GM21381 (cell line): ENCODE measurements around the gene EMX1.

Experiments used
- ATAC-seq: cut with Tn5 transposase; IDR thresholded peaks from one replicate; pipeline ENCODE4 v1.9.1; 2021; ENCODE audit warnings: mild to moderate bottlenecking, moderate library complexity; ENCODE audit not compliant: unreplicated experiment

The EMX1 gene

GRCh38 chr2:72924353-72925240 lies 7.3 kb downstream of the EMX1 start:
- ATAC-seq: no peak

GRCh38 chr2:72925328-72925943 lies 8.1 kb downstream of the EMX1 start:
- no peak for ATAC-seq

DNA sequence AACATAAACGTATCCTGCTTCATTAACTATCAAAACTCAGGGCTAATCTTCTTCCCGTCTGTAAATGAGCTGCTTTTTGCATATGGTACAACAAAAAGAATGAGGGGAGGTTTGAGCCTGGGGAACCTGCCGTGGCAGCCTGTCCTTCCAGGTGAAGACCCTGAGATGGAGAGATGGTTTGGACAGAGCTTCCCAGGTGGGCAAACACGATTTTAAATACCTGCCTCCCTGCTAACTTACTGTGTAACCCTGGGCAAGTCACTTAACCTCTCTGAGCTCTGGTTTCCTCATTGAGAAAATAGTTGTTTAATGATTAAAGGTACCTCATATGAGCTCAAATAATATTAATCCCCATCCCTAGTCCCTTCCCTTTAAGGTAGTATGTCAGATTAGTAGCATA lies 9.0 kb downstream of the EMX1 start:
- ATAC-seq: no peak

GRCh38 chr2:72926811-72927465 lies 9.6 kb downstream of the EMX1 start:
- ATAC-seq: no peak

- ATAC-seq: no peak
Observed at GRCh38 chr2:72927619-72928550, 10.6 kb downstream of the EMX1 start.

DNA sequence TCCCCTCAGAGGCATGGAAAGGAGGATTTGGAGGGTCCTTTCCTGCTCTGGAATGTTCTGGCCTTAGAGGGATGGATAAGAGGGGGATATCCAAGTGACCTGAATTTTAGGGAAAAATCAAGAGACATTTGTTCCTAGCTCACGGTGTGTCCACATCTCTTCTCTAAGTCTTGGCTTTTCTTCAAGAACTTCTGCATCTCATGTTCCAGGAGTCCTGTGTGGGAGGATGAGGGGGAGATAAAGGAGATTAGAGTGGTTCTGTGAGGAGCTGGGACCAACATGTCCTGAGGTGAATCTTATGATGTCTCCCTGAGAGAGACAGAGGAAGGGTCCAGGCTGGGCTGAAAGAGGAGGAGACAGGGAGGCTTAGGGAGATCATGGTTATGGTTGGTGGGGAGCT lies 11.7 kb downstream of the EMX1 start:
- no peak for ATAC-seq

DNA sequence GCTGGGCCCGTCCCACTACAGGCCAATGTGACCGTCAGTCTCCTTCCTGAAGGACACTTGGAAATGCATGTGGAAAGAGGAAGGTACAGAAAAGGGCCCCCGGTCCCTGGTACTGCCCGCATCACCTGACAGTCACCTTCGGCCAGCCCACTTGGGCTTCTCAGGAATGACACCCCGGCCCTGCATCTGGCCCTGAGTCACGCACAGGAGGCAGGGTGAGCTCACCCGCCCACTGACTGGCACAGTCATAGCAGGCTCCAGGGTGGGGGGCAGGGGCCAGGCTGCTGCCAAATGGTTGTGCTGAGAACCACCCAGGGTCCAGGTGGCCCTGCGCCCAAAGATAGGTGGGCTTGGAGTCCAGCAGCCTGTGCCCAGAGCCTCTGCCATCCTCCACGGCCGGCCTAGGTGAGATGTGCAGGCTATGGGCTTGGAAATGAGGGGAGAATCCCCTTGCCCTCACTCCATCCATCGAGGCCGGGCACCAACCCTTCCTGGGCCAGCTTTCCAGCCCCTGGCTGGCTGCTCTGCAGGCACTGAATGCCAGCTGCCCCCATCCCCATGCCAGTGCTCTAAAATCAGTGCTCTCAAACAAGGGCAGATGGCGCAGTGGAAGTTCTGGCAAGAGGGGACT lies 14.1 kb downstream of the EMX1 start:
- ATAC-seq: no peak

GRCh38 chr2:72932045-72932740 lies 14.9 kb downstream of the EMX1 start:
- ATAC-seq: no peak

DNA sequence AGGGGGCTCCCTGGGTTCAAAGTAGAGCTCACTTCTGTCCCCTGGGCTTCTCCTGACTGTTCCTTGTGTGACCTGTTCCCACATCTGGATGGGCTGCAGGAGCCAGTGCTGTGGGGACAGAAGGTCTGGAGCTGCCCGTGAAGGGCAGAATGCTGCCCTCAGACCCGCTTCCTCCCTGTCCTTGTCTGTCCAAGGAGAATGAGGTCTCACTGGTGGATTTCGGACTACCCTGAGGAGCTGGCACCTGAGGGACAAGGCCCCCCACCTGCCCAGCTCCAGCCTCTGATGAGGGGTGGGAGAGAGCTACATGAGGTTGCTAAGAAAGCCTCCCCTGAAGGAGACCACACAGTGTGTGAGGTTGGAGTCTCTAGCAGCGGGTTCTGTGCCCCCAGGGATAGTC lies 15.5 kb downstream of the EMX1 start:
- no peak for ATAC-seq

DNA sequence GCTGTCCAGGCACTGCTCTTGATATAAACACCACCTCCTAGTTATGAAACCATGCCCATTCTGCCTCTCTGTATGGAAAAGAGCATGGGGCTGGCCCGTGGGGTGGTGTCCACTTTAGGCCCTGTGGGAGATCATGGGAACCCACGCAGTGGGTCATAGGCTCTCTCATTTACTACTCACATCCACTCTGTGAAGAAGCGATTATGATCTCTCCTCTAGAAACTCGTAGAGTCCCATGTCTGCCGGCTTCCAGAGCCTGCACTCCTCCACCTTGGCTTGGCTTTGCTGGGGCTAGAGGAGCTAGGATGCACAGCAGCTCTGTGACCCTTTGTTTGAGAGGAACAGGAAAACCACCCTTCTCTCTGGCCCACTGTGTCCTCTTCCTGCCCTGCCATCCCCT lies 15.9 kb downstream of the EMX1 start:
- no peak for ATAC-seq

- no peak for ATAC-seq
Observed at GRCh38 chr2:72933646-72934151, 16.4 kb downstream of the EMX1 start.

DNA sequence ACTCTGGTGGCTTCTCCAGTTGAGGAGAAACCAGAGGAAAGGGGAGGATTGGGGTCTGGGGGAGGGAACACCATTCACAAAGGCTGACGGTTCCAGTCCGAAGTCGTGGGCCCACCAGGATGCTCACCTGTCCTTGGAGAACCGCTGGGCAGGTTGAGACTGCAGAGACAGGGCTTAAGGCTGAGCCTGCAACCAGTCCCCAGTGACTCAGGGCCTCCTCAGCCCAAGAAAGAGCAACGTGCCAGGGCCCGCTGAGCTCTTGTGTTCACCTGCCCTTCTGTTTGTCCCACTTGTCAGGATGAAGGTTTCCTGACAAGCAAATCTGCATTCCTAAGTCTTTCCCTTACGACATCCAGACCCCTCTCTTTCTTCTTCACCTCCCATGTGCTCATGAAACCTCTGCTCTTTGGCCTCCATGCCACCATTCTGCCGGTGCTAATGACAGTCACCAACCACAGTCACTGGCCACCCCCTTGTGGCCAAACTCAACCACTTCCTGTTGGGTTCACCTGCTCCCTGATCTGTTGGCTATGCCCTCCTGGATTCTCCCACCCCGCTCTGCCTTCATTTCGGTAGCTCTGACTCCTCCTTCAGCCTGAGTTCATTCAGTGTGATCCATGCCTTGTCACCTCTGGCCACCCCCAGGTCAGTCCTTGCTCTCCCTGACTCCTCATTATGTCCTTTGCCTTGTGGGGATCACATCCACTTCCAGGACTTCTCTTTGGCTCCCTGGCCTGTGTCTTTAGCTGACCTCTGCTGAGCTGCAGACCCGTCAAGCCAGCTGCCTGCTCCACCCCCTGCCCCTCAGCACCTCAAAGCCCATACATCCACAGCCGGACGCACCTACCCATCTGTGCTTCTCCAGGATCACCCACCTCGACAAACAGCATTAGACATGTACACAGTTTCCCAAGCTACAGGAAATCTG lies 17.6 kb downstream of the EMX1 start:
- ATAC-seq: peak; percentile 59

DNA sequence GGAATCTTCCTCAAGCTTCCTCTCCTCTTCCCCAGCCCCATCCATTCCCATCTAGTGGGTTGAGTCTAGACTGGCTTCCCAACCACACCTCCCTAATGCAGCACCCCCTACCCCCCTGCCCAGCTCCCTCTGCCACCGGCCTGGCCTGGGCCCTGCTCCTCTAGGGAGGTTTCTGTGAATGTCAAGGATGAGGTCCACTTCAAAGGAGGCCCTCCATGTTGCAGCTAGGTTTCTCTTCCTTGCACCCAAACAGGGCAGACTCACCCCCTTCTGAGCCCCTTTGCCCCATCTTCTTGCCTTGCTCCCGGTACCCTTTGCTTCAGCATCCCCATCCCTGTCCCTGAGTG lies 18.3 kb downstream of the EMX1 start:
- ATAC-seq: no peak

GRCh38 chr2:72936660-72937355 lies 19.5 kb downstream of the EMX1 start:
- no peak for ATAC-seq

DNA sequence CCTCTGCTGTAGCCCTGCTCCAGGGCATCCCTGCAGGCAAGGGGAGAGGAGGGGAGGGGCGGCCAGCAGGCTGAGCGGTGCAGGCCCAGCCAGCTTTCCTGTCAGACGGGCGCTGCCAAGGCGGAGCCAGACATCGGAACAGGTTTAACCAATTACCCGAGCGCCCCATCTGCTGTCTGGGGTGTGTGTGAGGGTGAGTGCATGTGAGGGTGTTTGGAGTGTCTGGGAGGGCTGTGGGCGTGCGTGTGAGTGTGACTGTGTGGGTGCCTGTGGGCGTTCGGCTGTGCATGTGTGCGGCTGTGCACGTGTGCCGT lies 20.0 kb downstream of the EMX1 start:
- ATAC-seq: no peak

DNA sequence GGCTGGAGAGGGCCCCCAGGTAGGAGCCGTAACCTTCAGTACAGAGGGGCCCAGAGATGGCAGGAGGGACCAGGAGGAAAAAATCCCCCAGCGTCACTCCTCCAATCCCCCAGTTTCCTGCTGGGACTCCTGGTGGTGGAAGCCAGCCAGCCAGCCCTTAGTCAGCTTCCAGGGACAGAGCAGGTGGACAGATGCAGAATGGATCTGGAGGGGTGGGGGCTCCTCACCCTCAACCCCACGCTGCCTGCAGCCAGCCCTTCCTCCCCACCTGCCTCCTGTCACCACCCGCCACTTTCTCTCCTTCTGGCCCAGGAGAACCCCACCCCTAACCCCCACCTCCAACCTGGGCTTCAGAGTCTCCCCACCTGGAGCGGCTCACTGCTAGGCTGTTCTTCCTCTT lies 21.1 kb downstream of the EMX1 start:
- ATAC-seq: no peak

DNA sequence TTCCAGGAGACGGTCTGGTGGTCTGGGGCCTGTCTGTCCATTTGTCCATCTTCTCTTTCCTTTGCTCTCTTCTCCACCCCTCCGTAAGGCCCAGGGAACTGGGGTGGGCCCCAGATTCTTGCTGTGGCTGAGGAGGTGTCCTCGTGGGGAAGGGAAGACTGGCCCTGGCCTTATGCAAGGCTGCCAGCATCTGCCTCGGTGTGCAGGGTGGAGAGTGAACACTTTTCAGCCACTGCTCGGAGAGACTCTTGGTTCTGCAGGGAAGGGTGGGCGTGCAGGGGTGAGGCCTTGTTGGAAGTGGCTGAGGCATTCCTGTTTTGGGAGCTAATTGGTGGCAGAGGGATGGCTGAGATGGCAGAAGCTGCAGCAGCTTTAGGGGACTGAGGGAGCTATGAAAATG lies 23.0 kb downstream of the EMX1 start:
- no peak for ATAC-seq

- ATAC-seq: no peak
Observed at GRCh38 chr2:72940786-72941185, 23.5 kb downstream of the EMX1 start.
